MM.1S (cell line): ENCODE results near the gene SMAD3.

Source experiments
- EZH2 ChIP-seq: fragments of 300-600 bp; sonication (generic); optimal IDR thresholded peaks from 2 replicates; pipeline ENCODE3; 2017; ENCODE audit warnings: low read depth, mild to moderate bottlenecking, antibody characterized with exemption, low read length, mixed read lengths
- TF ChIP-seq, protein P1 (sequence below): fragments of 300-600 bp; sonication (generic); IDR thresholded peaks from 2 replicates; pipeline ENCODE4 v1.5.1; 2016; ENCODE audit warnings: antibody characterized with exemption, low read length, mixed read lengths

DNA sequence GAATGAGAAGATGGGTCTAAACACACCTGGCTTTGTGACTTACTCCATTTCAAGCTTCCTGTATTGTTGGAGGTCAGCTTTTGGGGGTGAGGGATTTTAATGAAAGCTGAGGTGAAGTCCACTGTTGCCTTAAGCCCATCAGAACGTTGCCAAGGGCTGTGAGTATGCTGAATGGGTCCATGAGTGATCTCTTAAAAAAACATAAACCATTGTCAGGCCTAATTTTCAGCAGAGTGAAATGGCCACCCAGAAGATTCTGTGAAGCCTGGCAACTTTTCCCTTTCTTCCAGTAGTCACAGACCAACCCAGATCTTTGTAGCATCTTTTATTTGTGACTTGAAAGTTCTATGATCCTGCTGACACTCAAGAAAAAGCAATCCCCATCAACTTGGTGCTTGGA, 87.0 kb downstream of the SMAD3 start:
- TF ChIP-seq, protein P1, sequence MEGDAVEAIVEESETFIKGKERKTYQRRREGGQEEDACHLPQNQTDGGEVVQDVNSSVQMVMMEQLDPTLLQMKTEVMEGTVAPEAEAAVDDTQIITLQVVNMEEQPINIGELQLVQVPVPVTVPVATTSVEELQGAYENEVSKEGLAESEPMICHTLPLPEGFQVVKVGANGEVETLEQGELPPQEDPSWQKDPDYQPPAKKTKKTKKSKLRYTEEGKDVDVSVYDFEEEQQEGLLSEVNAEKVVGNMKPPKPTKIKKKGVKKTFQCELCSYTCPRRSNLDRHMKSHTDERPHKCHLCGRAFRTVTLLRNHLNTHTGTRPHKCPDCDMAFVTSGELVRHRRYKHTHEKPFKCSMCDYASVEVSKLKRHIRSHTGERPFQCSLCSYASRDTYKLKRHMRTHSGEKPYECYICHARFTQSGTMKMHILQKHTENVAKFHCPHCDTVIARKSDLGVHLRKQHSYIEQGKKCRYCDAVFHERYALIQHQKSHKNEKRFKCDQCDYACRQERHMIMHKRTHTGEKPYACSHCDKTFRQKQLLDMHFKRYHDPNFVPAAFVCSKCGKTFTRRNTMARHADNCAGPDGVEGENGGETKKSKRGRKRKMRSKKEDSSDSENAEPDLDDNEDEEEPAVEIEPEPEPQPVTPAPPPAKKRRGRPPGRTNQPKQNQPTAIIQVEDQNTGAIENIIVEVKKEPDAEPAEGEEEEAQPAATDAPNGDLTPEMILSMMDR, result no peak
- TF ChIP-seq EZH2, result no peak
